Keratinocyte (primary cell): ENCODE data around the gene LY6G6D. TPM values are rescaled to one million over a fixed set of nuclear protein-coding genes. Genes with fewer than 3 reads are reported as not detected.
A peak's percentile ranks its signal among the peaks of the same experiment; 100 is the strongest.

Experiments
- DNase-seq: peaks from one replicate; pipeline ENCODE4 v3.0.0-alpha.2; 2011; ENCODE audit warnings: low read depth, missing footprints, low spot score
- FAIRE-seq: peaks from 2 replicates; lab custom pipeline; 2011; peaks lifted over from hg19 to GRCh38; lab: Jason Lieb, UNC
- H2AFZ ChIP-seq: 2 replicates; pipeline ENCODE4 v1.6.0; 2012; ENCODE audit warnings: low read length, control low read depth, inconsistent platforms; ENCODE audit not compliant: control insufficient read depth
- H3K27ac ChIP-seq: 2 replicates; pipeline ENCODE4 v1.5.1; 2011; ENCODE audit warnings: low read length; ENCODE audit not compliant: control insufficient read depth, insufficient read depth
- H3K27me3 ChIP-seq: 3 replicates; pipeline ENCODE4 v1.6.0; 2011; ENCODE audit warnings: low read length; ENCODE audit not compliant: control insufficient read depth, insufficient read depth; ENCODE audit errors: extremely low read depth
- H3K36me3 ChIP-seq, 2 experiments: 2 replicates in 1 of 2; 3 replicates in 1 of 2; pipeline ENCODE4 v1.5.1; 2011; ENCODE audit warnings: low read length in 2 of 2, mild to moderate bottlenecking in 1 of 2; ENCODE audit not compliant: control insufficient read depth in 2 of 2, insufficient read depth in 2 of 2; ENCODE audit errors: extremely low read depth in 1 of 2
- H3K4me1 ChIP-seq: 3 replicates; pipeline ENCODE4 v1.5.1; 2011; ENCODE audit warnings: low read length; ENCODE audit not compliant: control insufficient read depth, insufficient read depth; ENCODE audit errors: extremely low read depth
- H3K4me2 ChIP-seq: 3 replicates; pipeline ENCODE4 v1.6.0; 2011; ENCODE audit warnings: low read depth, low read length; ENCODE audit not compliant: control insufficient read depth, insufficient read depth; ENCODE audit errors: extremely low read depth
- H3K4me3 ChIP-seq, 3 experiments: fragments of 200-600 bp in 1 of 3; sonication (generic) in 1 of 3; 2 replicates in 2 of 3; 3 replicates in 1 of 3; pipeline ENCODE4 v1.5.1; 2011 to 2016; ENCODE audit warnings: low read length in 3 of 3, mild to moderate bottlenecking in 3 of 3, control low read depth in 2 of 3, inconsistent platforms in 1 of 3, low read depth in 1 of 3, mixed read lengths in 1 of 3, mixed run types in 1 of 3, moderate library complexity in 1 of 3; ENCODE audit not compliant: control insufficient read depth in 2 of 3, insufficient read depth in 2 of 3; ENCODE audit errors: extremely low read depth in 1 of 3
- H3K79me2 ChIP-seq: 2 replicates; pipeline ENCODE4 v1.6.0; 2012; ENCODE audit warnings: low read length; ENCODE audit not compliant: control insufficient read depth, insufficient read depth
- H3K9ac ChIP-seq: 3 replicates; pipeline ENCODE4 v1.6.0; 2011; ENCODE audit warnings: low read length; ENCODE audit not compliant: control insufficient read depth, insufficient read depth; ENCODE audit errors: extremely low read depth
- H3K9me1 ChIP-seq: 3 replicates; pipeline ENCODE4 v1.6.0; 2011; ENCODE audit warnings: low read length; ENCODE audit not compliant: control insufficient read depth, insufficient read depth; ENCODE audit errors: extremely low read depth
- H3K9me3 ChIP-seq: 2 replicates; pipeline ENCODE4 v1.5.1; 2012; ENCODE audit warnings: low read depth, low read length; ENCODE audit not compliant: control insufficient read depth
- H4K20me1 ChIP-seq: 3 replicates; pipeline ENCODE4 v1.6.0; 2011; ENCODE audit warnings: low read length; ENCODE audit not compliant: control insufficient read depth, insufficient read depth; ENCODE audit errors: extremely low read depth
- CTCF ChIP-seq, 3 experiments: IDR thresholded peaks in 1 of 3; conservative IDR thresholded peaks in 1 of 3; optimal IDR thresholded peaks in 1 of 3; 2 replicates in 2 of 3; 3 replicates in 1 of 3; pipeline versions ENCODE3 to v1.5.1; 2011; ENCODE audit warnings: low read length in 3 of 3, mild to moderate bottlenecking in 3 of 3, moderate library complexity in 2 of 3, control low read depth in 1 of 3, inconsistent platforms in 1 of 3; ENCODE audit not compliant: insufficient read depth in 2 of 3; ENCODE audit errors: extremely low read depth in 1 of 3
- EZH2 ChIP-seq: IDR thresholded peaks from one replicate; pipeline ENCODE4 v1.6.1; 2012; ENCODE audit warnings: inconsistent platforms, mild to moderate bottlenecking, low read length, moderate library complexity
- dilution Hi-C: fragments of 300-500 bp; cut with MboI; formaldehyde crosslinking; loops from one replicate; pipeline ENCODE4 v1.7.0; 2020; ENCODE audit warnings: low sequenced_read_pairs; ENCODE audit not compliant: extremely low pct_ligation_motif_present
- polyA plus RNA-seq, 5 experiments: library from polyadenylated mRNA; depleted of rRNA in 3 of 5; stranded (reverse) in 3 of 5; stranded (forward) in 1 of 5; unstranded in 1 of 5; fragments of >200 nt; gene quantifications; 1 replicate in 1 of 5; 2 replicates in 3 of 5; 3 replicates in 1 of 5; pipeline versions ENCODE4 v1.2.1 to v1.2.3, GENCODE V29; 2011 to 2012; ENCODE audit warnings: missing spikeins in 2 of 5, low read depth in 1 of 5, low replicate concordance in 1 of 5

Gene LY6G6D
- polyA plus RNA-seq, 1 donor (not counting 4 experiments of a cell fraction or from before 2014, with no cell fraction given), result 0.33 TPM

- DNase-seq (no peak), FAIRE-seq (no peak)
- Histone ChIP-seq H3K36me3 (peaks cover 29 to 42% of the 10 kb centered on the region in 2 experiments), H3K9me3 (no peaks in the 10 kb centered on the region), H4K20me1 (peaks cover 19% of the 10 kb centered on the region), H3K4me1 (peaks cover 30% of the 10 kb centered on the region), H2AFZ (no peak overlapping the region), H3K4me2 (no peak overlapping the region), H3K9ac (no peak overlapping the region), H3K9me1 (peaks cover 4% of the 10 kb centered on the region), H3K79me2 (peaks cover 39% of the 10 kb centered on the region), H3K4me3 (no peak overlapping the region), H3K27me3 (no peaks in the 10 kb centered on the region), H3K27ac (no peak overlapping the region)
- no peak for TF ChIP-seq EZH2
- no peak for TF ChIP-seq CTCF (optimal IDR thresholded peaks at IDR 0.05 in 1 of 3, IDR thresholded peaks at IDR 0.05 in 1 of 3, conservative IDR thresholded peaks at IDR 0.05 in 1 of 3; ENCODE audit: extremely low read depth in 1 of 3, insufficient read depth in 2 of 3, low read length in 3 of 3)
- dilution Hi-C loops, result no loop called here
Observed at GRCh38 chr6:31732029-31732428, 16.9 kb downstream of the LY6G6D start.

- peaks cover 45% of the 10 kb centered on the region for H3K4me1 ChIP-seq
Observed at GRCh38 chr6:31733734-31734133, 18.6 kb downstream of the LY6G6D start.

More at GRCh38 chr6:31733734-31734133, 18.6 kb downstream of the LY6G6D start:
- Histone ChIP-seq H3K27ac (peak overlapping the region; percentile 96), H3K9ac (peak overlapping the region; percentile 90), H3K4me3 (peak overlapping the region in 2 of 3 experiments; percentile 62 to 88), H3K9me1 (peaks cover 4% of the 10 kb centered on the region), H3K9me3 (no peaks in the 10 kb centered on the region), H4K20me1 (peaks cover 19% of the 10 kb centered on the region), H3K27me3 (no peaks in the 10 kb centered on the region), H3K4me2 (peak overlapping the region; percentile 84), H3K79me2 (peaks cover 39% of the 10 kb centered on the region), H3K36me3 (peaks cover 24 to 40% of the 10 kb centered on the region in 2 experiments), H2AFZ (no peak overlapping the region)
- DNase-seq (no peak), FAIRE-seq (no peak)
- dilution Hi-C loops, result no loop called here
- no peak for TF ChIP-seq EZH2
- no peak for TF ChIP-seq CTCF (optimal IDR thresholded peaks at IDR 0.05 in 1 of 3, IDR thresholded peaks at IDR 0.05 in 1 of 3, conservative IDR thresholded peaks at IDR 0.05 in 1 of 3; ENCODE audit: extremely low read depth in 1 of 3, insufficient read depth in 2 of 3, low read length in 3 of 3)
